GM19372 (cell line): ENCODE data around the gene KRT14.
"Not testable (repeated sequence)": the region's sequence is repeated elsewhere in the genome, so short reads cannot be mapped to it uniquely, and the experiment has no call there.

Experiments used
- ATAC-seq: cut with Tn5 transposase; IDR thresholded peaks from one replicate; pipeline ENCODE4 v1.9.1; 2021; ENCODE audit warnings: mild to moderate bottlenecking, low read depth, moderate library complexity; ENCODE audit not compliant: unreplicated experiment

The KRT14 gene

GRCh38 chr17:41623184-41623861 is 36.6 kb upstream of the KRT14 start:
- ATAC-seq, result not testable (repeated sequence)

GRCh38 chr17:41622340-41623183 is 35.9 kb upstream of the KRT14 start:
- not testable (repeated sequence) for ATAC-seq

GRCh38 chr17:41621916-41622315 is 35.2 kb upstream of the KRT14 start:
- no peak for ATAC-seq

GRCh38 chr17:41621435-41621817 is 34.7 kb upstream of the KRT14 start:
- ATAC-seq, result not testable (repeated sequence)

- no peak for ATAC-seq
These were observed 34.1 kb upstream of the KRT14 start for GRCh38 chr17:41620583-41621434.

GRCh38 chr17:41619927-41620582 is 33.4 kb upstream of the KRT14 start:
- ATAC-seq, result not testable (repeated sequence)

GRCh38 chr17:41619036-41619926 is 32.6 kb upstream of the KRT14 start:
- ATAC-seq, result no peak

- ATAC-seq, result no peak
These were observed 31.8 kb upstream of the KRT14 start for GRCh38 chr17:41618341-41619035.

GRCh38 chr17:41617698-41618097 is 31.0 kb upstream of the KRT14 start:
- ATAC-seq, result no peak

- ATAC-seq, result no peak
These were observed 30.4 kb upstream of the KRT14 start for GRCh38 chr17:41617136-41617535.

- not testable (repeated sequence) for ATAC-seq
These were observed 29.8 kb upstream of the KRT14 start for GRCh38 chr17:41616486-41616885.

- ATAC-seq, result no peak
These were observed 28.8 kb upstream of the KRT14 start for GRCh38 chr17:41615454-41615853.

- not testable (repeated sequence) for ATAC-seq
These were observed 28.1 kb upstream of the KRT14 start for GRCh38 chr17:41614767-41615166.

- no peak for ATAC-seq
These were observed 27.4 kb upstream of the KRT14 start for GRCh38 chr17:41614098-41614497.

GRCh38 chr17:41613277-41614082 is 26.8 kb upstream of the KRT14 start:
- ATAC-seq, result no peak

GRCh38 chr17:41612376-41613160 is 25.9 kb upstream of the KRT14 start, which contains the start of gene KRT16:
Gene KRT16 (minus strand): TSS chr17:41612767. CDS start chr17:41612688, 79 bp downstream.
- ATAC-seq, result not testable (repeated sequence)
